GM21515 (cell line): ENCODE measurements around the gene MB21D2.

Experiments
- ATAC-seq: cut with Tn5 transposase; IDR thresholded peaks from one replicate; pipeline ENCODE4 v1.9.1; 2021; ENCODE audit not compliant: unreplicated experiment

MB21D2 gene

DNA sequence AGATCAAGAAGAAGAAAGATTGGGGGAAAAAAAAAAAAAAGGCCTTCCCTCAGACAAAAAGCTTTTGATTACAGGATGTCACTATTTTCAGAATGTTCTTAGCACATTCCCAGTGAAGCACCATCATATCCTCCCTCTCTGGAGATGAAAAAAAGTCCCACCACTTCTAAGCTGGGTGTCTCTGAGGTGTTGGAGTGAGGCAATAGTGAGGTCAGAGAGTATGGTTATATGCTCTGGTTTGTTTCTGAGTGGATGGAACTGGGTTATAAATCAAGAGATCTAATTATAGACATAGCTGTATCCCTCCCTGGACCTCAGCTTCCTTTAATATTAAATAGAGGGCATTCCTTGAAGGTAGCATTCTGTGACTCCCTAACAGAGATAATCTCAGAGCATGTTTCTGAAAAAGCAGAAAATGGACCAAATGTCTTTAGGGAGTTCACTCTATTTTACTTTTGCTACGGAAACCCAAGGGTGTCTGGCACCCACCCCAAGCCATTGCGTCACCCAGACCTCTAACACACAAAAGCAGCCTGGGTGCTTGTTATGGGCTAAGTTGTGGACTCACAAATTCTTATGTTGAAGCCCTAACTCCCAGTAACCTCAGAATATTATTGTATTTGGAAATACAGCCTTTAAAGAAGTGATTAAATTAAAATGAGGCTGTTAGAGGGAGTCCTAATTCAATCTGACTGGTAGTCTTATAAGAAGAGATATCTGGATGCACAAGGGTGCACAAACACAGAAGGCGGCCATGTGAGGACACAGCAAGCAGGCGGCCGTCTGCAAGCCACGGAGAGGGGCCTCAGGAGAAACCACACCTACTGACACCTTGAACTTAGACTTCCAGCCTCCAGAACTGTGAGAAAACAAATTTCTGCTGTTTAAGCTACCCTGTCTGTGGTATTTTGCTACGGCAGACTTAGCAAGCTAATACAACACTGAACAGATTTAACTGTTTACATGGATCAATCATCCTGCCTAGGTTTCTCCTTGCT lies 81.5 kb downstream of the MB21D2 start:
- no peak for ATAC-seq

DNA sequence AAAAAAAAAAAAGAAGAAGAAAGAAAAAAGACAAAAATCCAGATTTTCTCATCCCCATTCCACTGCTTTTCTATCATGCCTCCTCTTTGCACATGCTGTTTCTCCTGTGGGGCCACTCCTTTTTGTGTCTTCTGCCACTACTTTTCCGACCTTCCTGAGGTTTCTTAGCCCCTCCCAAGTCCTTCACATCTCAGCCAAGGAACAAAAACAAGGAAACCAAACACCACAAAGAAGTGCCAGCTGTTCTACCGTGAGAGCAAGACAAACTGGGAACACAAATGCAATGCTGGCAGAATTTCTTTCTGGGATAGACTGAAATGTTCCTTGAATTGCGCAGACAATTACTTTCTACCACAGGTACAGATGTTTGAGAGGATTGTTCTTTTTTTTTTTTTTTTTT lies 83.2 kb downstream of the MB21D2 start:
- ATAC-seq = no peak

- ATAC-seq = no peak
These were observed 84.3 kb downstream of the MB21D2 start for GRCh38 chr3:192833177-192833890.

DNA sequence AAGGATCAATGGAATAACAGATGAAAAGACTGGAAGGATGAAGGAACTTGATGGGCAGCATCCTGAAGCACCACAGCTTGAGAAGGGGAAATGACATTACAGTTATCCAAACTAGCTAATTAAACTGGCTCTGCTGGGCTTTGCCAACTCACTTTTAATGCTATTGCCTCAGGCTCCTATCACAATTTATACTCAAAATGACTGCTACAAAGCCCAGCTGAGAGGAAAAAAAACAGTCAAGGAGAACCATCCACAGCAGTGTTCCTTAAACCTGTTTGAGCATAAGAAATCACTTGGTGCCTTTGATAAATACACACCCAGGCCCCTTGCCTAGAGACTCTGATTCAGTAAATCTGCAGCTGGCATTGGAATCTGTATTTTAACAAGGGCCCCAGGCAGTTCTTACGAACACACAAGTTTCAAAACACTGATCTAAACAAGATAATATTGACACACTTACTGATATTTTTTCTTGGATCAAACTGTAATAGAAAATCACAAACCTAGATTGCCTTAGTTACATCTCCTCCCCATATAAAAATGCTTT lies 85.8 kb downstream of the MB21D2 start:
- no peak for ATAC-seq

DNA sequence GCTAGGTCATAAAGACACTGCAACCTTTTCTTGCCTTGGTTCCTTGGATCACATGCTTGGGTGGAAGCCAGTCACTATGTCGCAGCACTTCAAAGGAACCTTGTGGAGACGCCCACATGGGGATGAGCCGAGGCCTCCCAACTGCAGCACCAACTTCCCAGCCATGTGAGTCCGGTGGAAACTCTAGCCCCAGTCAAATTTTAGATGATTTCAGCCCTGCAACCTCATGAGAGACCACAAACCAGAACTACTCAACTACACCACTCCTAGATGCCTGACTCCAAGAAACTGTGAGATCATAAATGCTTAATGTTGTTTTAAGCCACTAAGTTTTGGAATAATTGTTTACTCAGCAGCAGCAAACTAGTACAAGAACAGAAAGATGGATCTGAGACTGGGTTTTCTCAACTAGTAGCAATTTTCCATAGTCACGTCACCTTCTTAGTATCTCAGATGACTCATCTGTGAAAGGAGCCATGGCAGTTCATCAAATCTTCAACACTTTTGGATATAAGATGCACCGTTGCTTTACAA lies 86.5 kb downstream of the MB21D2 start:
- ATAC-seq = peak; percentile 57

- peak; percentile 80 for ATAC-seq
These were observed 87.2 kb downstream of the MB21D2 start for GRCh38 chr3:192830291-192831110.

- no peak for ATAC-seq
These were observed 89.6 kb downstream of the MB21D2 start for GRCh38 chr3:192827863-192828594.

DNA sequence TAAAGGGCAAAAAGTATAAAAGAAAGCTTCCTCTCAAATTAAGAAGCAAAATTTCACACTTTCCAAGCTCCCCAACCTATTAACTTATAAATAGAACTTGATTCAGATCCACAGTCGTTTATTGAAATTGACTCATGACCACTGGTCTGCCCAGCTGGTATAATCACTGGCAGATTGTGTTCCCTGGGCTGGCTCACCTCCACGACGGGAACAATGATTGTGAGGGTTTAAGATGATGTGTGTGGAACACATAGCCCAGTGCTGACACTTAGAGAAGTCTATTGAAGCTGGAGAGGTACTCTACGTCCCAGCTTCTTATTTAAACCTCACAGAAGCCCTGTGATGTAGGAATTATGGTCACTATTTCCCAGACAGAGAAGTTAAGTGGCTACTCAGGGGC lies 90.4 kb downstream of the MB21D2 start:
- ATAC-seq = no peak

DNA sequence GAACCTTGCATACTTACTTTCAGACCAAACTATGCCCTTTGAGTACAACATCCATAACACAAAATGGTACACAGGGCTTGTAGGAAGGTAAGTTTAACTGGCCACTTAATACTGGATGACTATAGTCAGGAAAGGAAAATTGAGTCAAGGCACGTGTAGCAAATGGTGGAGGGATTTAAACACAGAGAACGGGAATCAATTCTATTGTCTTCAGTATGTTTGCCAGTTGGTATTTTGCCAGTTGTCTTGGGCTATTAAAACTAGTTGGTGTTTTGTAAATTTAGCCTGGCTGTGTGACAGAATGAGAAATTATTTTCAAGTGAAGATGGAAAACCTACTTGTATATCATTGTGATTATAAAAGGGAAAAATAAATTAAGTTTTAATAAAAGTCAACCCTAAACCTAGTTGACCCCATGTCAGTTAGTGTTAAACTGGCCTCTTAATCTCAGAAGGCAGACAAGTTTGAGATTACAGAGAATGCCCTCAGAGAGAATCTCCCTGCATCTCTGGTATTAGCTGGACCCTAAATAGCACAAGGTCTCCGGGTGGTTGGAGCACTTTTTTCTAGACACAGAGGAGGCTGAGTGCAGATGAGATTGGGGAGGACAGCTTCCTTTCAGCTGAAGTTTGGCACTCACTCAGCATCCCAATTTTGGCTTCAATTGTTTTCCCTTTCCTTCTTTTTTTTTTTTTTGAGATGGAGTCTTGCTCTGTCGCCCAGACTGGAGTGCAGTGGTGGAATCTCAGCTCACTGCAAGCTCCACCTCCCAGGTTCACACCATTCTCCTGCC lies 91.2 kb downstream of the MB21D2 start:
- no peak for ATAC-seq

GRCh38 chr3:192825657-192826200 lies 91.9 kb downstream of the MB21D2 start:
- no peak for ATAC-seq

DNA sequence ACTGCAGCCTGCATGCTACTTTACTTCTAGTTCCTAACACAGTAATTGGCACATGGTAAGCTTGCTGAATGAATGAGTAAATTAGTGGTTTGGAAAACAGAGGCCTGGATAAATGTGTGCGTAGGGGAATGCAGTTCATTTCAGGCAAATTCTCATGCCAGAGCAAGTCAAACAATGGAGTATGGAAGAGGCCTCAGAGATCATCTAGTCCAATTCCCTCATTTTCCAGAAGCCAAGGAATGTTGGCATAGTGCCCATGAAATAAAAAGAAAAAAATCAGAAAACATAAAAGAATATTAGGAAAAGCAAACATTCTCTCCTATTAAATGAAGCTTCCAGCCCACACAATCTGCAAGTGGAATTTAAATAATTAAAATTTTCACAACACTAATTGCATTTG lies 92.4 kb downstream of the MB21D2 start:
- no peak for ATAC-seq

GRCh38 chr3:192824313-192824712 lies 93.3 kb downstream of the MB21D2 start:
- no peak for ATAC-seq

DNA sequence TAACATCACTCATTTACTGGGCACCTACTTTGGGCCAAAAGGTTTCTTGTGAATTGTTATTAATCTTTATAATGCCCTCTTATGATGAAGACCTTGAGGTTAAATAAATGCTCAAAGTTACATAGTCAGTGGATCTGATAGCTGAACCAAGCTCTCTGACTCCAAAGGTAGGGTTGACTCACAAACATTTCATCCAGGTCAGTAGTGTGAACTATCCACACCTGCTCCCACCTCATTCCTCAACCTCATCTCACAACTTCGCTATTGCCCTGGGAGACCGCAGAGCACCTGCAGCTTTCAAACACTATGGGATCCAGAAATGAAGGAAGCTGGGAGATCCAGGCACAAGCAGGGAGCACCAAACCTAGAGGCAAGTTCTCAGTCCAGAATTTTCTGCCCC lies 96.5 kb downstream of the MB21D2 start:
- no peak for ATAC-seq

DNA sequence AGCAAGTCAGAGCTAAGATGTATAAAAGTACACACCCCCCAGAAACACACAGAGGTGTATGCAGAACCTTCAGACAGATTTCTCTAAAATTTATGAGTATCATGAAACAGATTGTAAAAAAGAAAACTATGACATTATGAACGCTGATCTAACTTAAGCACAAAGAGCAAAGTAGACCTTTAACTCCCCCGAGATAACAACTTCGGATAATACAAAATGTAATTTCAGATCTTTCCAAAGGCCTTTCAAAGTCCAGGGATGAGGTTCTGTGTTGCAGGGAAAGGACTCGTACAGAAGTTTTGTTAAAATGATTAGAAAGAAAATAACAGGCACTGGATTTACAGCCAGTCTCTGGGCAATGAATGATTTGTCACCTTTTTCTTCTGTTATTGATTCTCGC lies 97.5 kb downstream of the MB21D2 start:
- no peak for ATAC-seq

- peak; percentile 49 for ATAC-seq
These were observed 98.6 kb downstream of the MB21D2 start for GRCh38 chr3:192819001-192819569.

DNA sequence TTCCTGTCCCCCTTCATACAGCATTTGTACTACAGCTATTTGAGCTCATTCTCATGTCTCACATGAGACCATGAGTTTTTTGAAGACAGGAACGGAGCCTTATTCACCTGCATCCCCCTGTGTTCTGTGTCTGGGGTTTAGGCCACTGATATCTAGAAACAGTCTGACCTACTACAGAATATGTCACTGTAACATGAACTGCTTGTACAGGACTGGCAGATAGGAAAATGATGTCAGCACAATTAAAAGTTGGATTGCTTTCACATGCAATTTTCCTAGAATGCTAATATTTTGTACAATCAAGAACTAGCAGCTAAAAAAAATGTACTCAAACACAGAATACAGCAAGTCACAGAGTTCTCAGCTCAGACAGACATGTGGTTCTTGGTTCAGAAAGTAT lies 99.5 kb downstream of the MB21D2 start:
- no peak for ATAC-seq

DNA sequence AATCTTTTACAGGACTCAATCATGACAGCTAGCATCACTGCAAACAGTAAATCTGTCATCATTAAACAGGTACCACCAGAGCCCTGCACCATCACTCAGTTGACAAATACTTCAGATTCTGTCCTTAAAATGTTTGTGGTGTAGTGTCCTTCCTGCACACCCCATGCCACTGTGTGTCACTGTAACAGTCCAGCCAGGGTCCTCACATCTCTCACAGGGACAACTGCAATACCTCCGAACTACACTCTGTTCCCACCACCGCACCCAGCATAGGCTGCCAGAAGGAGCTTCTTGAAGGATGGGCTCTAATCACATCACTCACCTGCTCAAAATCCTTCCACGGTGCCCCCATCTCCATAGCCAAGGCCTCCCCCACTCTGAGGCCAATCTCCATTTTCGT lies 100.2 kb downstream of the MB21D2 start:
- ATAC-seq = no peak

DNA sequence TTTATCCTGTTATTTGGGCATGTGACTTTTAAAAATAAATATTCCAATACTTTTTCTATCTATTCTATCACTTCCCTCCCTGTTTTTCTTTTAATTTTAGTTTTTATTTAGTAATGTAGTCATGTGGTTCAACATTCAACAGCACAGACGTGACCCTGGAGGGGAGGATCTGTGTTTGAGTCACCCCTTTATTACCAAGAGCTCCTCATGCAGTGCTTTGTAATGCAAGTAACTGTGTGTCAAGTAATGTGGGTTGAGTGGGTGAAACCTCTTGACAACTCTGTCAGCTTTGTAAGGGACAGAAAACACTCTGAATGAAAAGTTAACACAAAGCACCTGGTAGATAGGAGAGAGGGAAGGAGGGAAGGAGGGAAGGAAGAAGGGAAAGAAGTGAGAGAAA lies 100.6 kb downstream of the MB21D2 start:
- ATAC-seq = no peak

GRCh38 chr3:192816351-192816750 lies 101.3 kb downstream of the MB21D2 start:
- no peak for ATAC-seq
